ENCODE data around the gene CHRNA5. TPM values are rescaled to one million over a fixed set of nuclear protein-coding genes. Genes with fewer than 3 reads are reported as not detected.

CHRNA5 gene
- total and polyA plus RNA-seq, 9 of the 15 experiments (the other 6 are each of a cell fraction or from before 2014, with no cell fraction given), result 2.8 to 16.1 (median 11.4) TPM

DNA sequence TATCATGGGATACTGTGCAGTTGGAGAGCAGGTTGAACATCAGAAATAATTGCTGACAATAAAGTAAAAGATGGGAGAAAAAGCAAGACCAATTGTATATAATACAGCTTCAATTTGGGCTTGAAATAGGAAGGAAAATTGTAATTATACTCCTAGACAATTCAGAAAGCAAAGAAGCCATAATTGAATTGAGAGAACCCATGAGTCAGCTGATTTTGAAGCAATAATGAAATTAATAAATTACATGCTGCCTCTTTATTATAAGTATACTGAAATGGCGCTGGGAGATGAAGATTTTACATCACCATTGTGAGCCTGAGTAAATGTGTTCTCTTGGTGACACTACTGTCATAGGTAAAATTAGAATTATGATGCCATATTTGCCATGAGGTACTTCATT, 32.3 kb downstream of the CHRNA5 start:
- no peak for DNase-seq (ENCODE audit: extremely low read depth in 1 of 4, low spot score in 3 of 4)
- ATAC-seq, result no peak
- BruUV-seq (replicated peaks), result no TSS peak
- Histone ChIP-seq H2AFZ (ENCODE audit: low read depth, low read length) (no peak overlapping the region), H3K9me1 (ENCODE audit: control insufficient read depth, insufficient read depth, low read length) (no peaks in the 10 kb centered on the region), H3K4me1 (replicated peaks in 1 of 2; ENCODE audit: control insufficient read depth in 2 of 2, insufficient read depth in 2 of 2, low read length in 2 of 2) (no peaks in the 10 kb centered on the region; a peak in 2 of 5 replicates), H3K9me3 (replicated peaks; ENCODE audit: control insufficient read depth, insufficient read depth, low read depth, low read length) (no peaks in the 10 kb centered on the region), H3K4me2 (ENCODE audit: insufficient read depth, low read length) (no peak overlapping the region), H3K36me3 (ENCODE audit: control insufficient read depth, insufficient read depth, low read length) (0 out of 3 replicates have a peak, but pooled peaks cover 2% of the 10 kb centered on the region), H3K4me3 (no peak overlapping the region), H3K27ac (ENCODE audit: extremely low read depth, low read depth, low read length) (no peak overlapping the region), H3K79me2 (ENCODE audit: control insufficient read depth, insufficient read depth, low read length) (no peaks in the 10 kb centered on the region), H3K9ac (ENCODE audit: insufficient read depth in 1 of 2, low read depth in 2 of 2, low read length in 2 of 2) (no peak overlapping the region), H3K27me3 (ENCODE audit: control insufficient read depth in 2 of 2, insufficient read depth in 2 of 2, low read length in 2 of 2) (peaks cover 10 to 14% of the 10 kb centered on the region in 2 experiments; a peak in 4 of 5 replicates), H4K20me1 (replicated peaks; ENCODE audit: control insufficient read depth, insufficient read depth, low read length) (0 out of 2 replicates have a peak, but pooled peaks cover 4% of the 10 kb centered on the region)
- intact Hi-C loops (cut with micrococcal nuclease), result no loop called here
- TF ChIP-seq SAFB (IDR thresholded peaks at IDR 0.05; ENCODE audit: borderline replicate concordance, low read depth, low read length) (no peak), HMG20B (CRISPR knock-in tag; IDR thresholded peaks at IDR 0.05) (no peak), MAFG (tag; conservative IDR thresholded peaks at IDR 0.05) (peak; percentile 62), TEAD1 (CRISPR knock-in tag; IDR thresholded peaks at IDR 0.05) (no peak), C11orf30 (IDR thresholded peaks at IDR 0.05; ENCODE audit: low read depth) (peak; percentile 68), HNRNPL (IDR thresholded peaks at IDR 0.05; ENCODE audit: low read depth, low read length) (no peak), ZNF12 (CRISPR knock-in tag; IDR thresholded peaks at IDR 0.05) (no peak), MAFK (IDR thresholded peaks at IDR 0.05; ENCODE audit: low read length) (peak; percentile 51; the same call in 1 of the 2 replicates), E4F1 (CRISPR knock-in tag; IDR thresholded peaks at IDR 0.05; ENCODE audit: borderline replicate concordance) (no peak), ZNF133 (CRISPR knock-in tag; IDR thresholded peaks at IDR 0.05) (no peak), NFRKB (IDR thresholded peaks at IDR 0.05; ENCODE audit: low read depth) (no peak), ZBTB8A (IDR thresholded peaks at IDR 0.05; ENCODE audit: partially characterized antibody) (no peak), ZNF316 (IDR thresholded peaks at IDR 0.05) (peak; percentile 80), TCF7 (IDR thresholded peaks at IDR 0.05; ENCODE audit: borderline replicate concordance) (no peak), ZNF274 (IDR thresholded peaks at IDR 0.05; ENCODE audit: borderline replicate concordance, low read depth, low read length) (no peak), MAFF (IDR thresholded peaks at IDR 0.05; ENCODE audit: low read length) (peak; percentile 55)
- TF ChIP-seq, protein P1, sequence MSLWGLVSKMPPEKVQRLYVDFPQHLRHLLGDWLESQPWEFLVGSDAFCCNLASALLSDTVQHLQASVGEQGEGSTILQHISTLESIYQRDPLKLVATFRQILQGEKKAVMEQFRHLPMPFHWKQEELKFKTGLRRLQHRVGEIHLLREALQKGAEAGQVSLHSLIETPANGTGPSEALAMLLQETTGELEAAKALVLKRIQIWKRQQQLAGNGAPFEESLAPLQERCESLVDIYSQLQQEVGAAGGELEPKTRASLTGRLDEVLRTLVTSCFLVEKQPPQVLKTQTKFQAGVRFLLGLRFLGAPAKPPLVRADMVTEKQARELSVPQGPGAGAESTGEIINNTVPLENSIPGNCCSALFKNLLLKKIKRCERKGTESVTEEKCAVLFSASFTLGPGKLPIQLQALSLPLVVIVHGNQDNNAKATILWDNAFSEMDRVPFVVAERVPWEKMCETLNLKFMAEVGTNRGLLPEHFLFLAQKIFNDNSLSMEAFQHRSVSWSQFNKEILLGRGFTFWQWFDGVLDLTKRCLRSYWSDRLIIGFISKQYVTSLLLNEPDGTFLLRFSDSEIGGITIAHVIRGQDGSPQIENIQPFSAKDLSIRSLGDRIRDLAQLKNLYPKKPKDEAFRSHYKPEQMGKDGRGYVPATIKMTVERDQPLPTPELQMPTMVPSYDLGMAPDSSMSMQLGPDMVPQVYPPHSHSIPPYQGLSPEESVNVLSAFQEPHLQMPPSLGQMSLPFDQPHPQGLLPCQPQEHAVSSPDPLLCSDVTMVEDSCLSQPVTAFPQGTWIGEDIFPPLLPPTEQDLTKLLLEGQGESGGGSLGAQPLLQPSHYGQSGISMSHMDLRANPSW (CRISPR knock-in tag; IDR thresholded peaks at IDR 0.05), result no peak
- TF ChIP-seq, protein P2, sequence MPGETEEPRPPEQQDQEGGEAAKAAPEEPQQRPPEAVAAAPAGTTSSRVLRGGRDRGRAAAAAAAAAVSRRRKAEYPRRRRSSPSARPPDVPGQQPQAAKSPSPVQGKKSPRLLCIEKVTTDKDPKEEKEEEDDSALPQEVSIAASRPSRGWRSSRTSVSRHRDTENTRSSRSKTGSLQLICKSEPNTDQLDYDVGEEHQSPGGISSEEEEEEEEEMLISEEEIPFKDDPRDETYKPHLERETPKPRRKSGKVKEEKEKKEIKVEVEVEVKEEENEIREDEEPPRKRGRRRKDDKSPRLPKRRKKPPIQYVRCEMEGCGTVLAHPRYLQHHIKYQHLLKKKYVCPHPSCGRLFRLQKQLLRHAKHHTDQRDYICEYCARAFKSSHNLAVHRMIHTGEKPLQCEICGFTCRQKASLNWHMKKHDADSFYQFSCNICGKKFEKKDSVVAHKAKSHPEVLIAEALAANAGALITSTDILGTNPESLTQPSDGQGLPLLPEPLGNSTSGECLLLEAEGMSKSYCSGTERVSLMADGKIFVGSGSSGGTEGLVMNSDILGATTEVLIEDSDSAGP (CRISPR knock-in tag; IDR thresholded peaks at IDR 0.05), result no peak
- ChIA-PET CTCF (ENCODE audit: low intra/inter-chr PET ratio) (no interaction called here), POLR2A (no interaction called here)
- in situ Hi-C loops (cut with MboI), result no loop called here
- 44% methylated on average over 1 of the region's 1 CpG for WGBS (ENCODE audit: insufficient coverage, low coverage, missing lambda C conversion rate)
- no peak for FAIRE-seq

Data from K562 (cell line).